Measurements from ENCODE around the gene TBX2. TPM values are rescaled to one million over a fixed set of nuclear protein-coding genes. Genes with fewer than 3 reads are reported as not detected.

Gene TBX2
- polyA plus RNA-seq, 6 donors from 2014 or later, result not detected

GRCh38 chr17:61404663-61404912, 4.9 kb downstream of the TBX2 start:
- DNase-seq (no peak), ATAC-seq (ENCODE audit: low read depth in 2 of 2) (no peak)
- Mint-ChIP-seq H3K4me1 (peaks cover 40 to 51% (median 44%) of the 10 kb centered on the region in 3 donors), H3K27me3 (peaks cover 62 to 71% (median 66%) of the 10 kb centered on the region in 3 donors), H3K9me3 (peaks cover 0 to 5% (median 0%) of the 10 kb centered on the region in 7 donors), H3K4me3 (peak overlapping the region in 7 of 8 donors; percentile 9 to 90 (median 72)), H3K27ac (no peak overlapping the region), H3K36me3 (peaks cover 0 to 8% of the 10 kb centered on the region in 2 donors)

- Mint-ChIP-seq H3K36me3 (peaks cover 0 to 8% of the 10 kb centered on the region in 2 donors), H3K4me3 (peak overlapping the region in 6 of 8 donors; percentile 15 to 76 (median 62)), H3K9me3 (peaks cover 0 to 5% (median 0%) of the 10 kb centered on the region in 7 donors), H3K27me3 (peaks cover 67 to 74% (median 69%) of the 10 kb centered on the region in 3 donors), H3K27ac (no peak overlapping the region), H3K4me1 (peaks cover 40 to 54% (median 48%) of the 10 kb centered on the region in 3 donors)
- DNase-seq (no peak), ATAC-seq (ENCODE audit: low read depth in 2 of 2) (no peak)
Measured at GRCh38 chr17:61404913-61405685, 5.5 kb downstream of the TBX2 start.

- peaks cover 68 to 77% (median 73%) of the 10 kb centered on the region in 3 donors for H3K27me3 Mint-ChIP-seq
Measured at GRCh38 chr17:61405686-61406536, 6.3 kb downstream of the TBX2 start.

GRCh38 chr17:61406537-61406845, 6.8 kb downstream of the TBX2 start:
- Mint-ChIP-seq H3K36me3 (peaks cover 0 to 8% of the 10 kb centered on the region in 2 donors), H3K9me3 (peaks cover 0 to 5% (median 0%) of the 10 kb centered on the region in 7 donors), H3K27ac (no peak overlapping the region), H3K27me3 (peaks cover 63 to 71% (median 68%) of the 10 kb centered on the region in 3 donors), H3K4me1 (peaks cover 39 to 51% (median 48%) of the 10 kb centered on the region in 3 donors), H3K4me3 (peak overlapping the region in 5 of 8 donors; percentile 20 to 53 (median 32))
- no peak for DNase-seq
- ATAC-seq (ENCODE audit: low read depth in 2 of 2), result no peak

More at GRCh38 chr17:61405686-61406536, 6.3 kb downstream of the TBX2 start:
- ATAC-seq (ENCODE audit: low read depth in 2 of 2), result no peak
- Mint-ChIP-seq H3K4me3 (peak overlapping the region in 6 of 8 donors; percentile 20 to 53 (median 30)), H3K36me3 (peaks cover 0 to 8% of the 10 kb centered on the region in 2 donors), H3K27ac (no peak overlapping the region), H3K4me1 (peaks cover 43 to 57% (median 54%) of the 10 kb centered on the region in 3 donors), H3K9me3 (peaks cover 0 to 5% (median 0%) of the 10 kb centered on the region in 7 donors)
- no peak for DNase-seq

GRCh38 chr17:61406971-61407911, 7.6 kb downstream of the TBX2 start:
- Mint-ChIP-seq H3K4me3 (peak overlapping the region in 5 of 8 donors; percentile 29 to 84 (median 53)), H3K36me3 (peaks cover 0 to 8% of the 10 kb centered on the region in 2 donors), H3K27me3 (peaks cover 59 to 66% (median 61%) of the 10 kb centered on the region in 3 donors), H3K4me1 (peaks cover 39 to 49% (median 46%) of the 10 kb centered on the region in 3 donors), H3K9me3 (peaks cover 0 to 5% (median 0%) of the 10 kb centered on the region in 7 donors), H3K27ac (no peak overlapping the region)
- no peak for ATAC-seq (ENCODE audit: low read depth in 2 of 2)
- DNase-seq, result no peak

- ATAC-seq (ENCODE audit: low read depth in 2 of 2) (no peak), DNase-seq (no peak)
- peaks cover 53 to 61% (median 55%) of the 10 kb centered on the region in 3 donors for H3K27me3 Mint-ChIP-seq
- peak overlapping the region in 4 of 6 donors; percentile 21 to 74 (median 60) for H3K27ac Mint-ChIP-seq
- peak overlapping the region; percentile 71 to 90 (median 80) for H3K4me3 Mint-ChIP-seq
- peaks cover 29 to 43% (median 40%) of the 10 kb centered on the region in 3 donors for H3K4me1 Mint-ChIP-seq
- peaks cover 0 to 3% (median 0%) of the 10 kb centered on the region in 7 donors for H3K9me3 Mint-ChIP-seq
- H3K36me3 Mint-ChIP-seq, result no peaks in the 10 kb centered on the region
Measured at GRCh38 chr17:61408151-61409041, 8.8 kb downstream of the TBX2 start.

- peak overlapping the region; percentile 79 to 90 (median 83) for H3K4me3 Mint-ChIP-seq
- peaks cover 22 to 36% (median 35%) of the 10 kb centered on the region in 3 donors for H3K4me1 Mint-ChIP-seq
- no peaks in the 10 kb centered on the region for H3K36me3 Mint-ChIP-seq
- H3K27ac Mint-ChIP-seq, result no peak overlapping the region
- no peaks in the 10 kb centered on the region for H3K9me3 Mint-ChIP-seq
- peaks cover 47 to 63% (median 53%) of the 10 kb centered on the region in 3 donors for H3K27me3 Mint-ChIP-seq
- peak; percentile 52 for DNase-seq
- ATAC-seq (ENCODE audit: low read depth in 2 of 2), result peak; percentile 33 to 44
Measured at GRCh38 chr17:61409301-61410112, 9.9 kb downstream of the TBX2 start.

- peaks cover 22 to 36% (median 35%) of the 10 kb centered on the region in 3 donors for H3K4me1 Mint-ChIP-seq
- H3K36me3 Mint-ChIP-seq, result no peaks in the 10 kb centered on the region
- no peaks in the 10 kb centered on the region for H3K9me3 Mint-ChIP-seq
- peak overlapping the region; percentile 77 to 87 (median 83) for H3K4me3 Mint-ChIP-seq
- H3K27me3 Mint-ChIP-seq, result peaks cover 47 to 66% (median 56%) of the 10 kb centered on the region in 3 donors
- ATAC-seq (ENCODE audit: low read depth in 2 of 2), result peak; percentile 54 to 59
- peak; percentile 66 for DNase-seq
- peak overlapping the region in 3 of 6 donors; percentile 61 to 79 (median 77) for H3K27ac Mint-ChIP-seq
Measured at GRCh38 chr17:61410141-61411010, 10.7 kb downstream of the TBX2 start.

GRCh38 chr17:61411011-61411260, 11.3 kb downstream of the TBX2 start:
- Mint-ChIP-seq H3K9me3 (no peaks in the 10 kb centered on the region), H3K4me3 (peak overlapping the region; percentile 77 to 91 (median 84)), H3K27ac (no peak overlapping the region), H3K27me3 (peaks cover 50 to 71% (median 57%) of the 10 kb centered on the region in 3 donors), H3K36me3 (no peaks in the 10 kb centered on the region), H3K4me1 (peaks cover 22 to 36% (median 35%) of the 10 kb centered on the region in 3 donors)
- ATAC-seq (ENCODE audit: low read depth in 2 of 2) (no peak), DNase-seq (no peak)

- ATAC-seq (ENCODE audit: low read depth in 2 of 2) (no peak), DNase-seq (no peak)
- Mint-ChIP-seq H3K27ac (no peak overlapping the region), H3K4me3 (peak overlapping the region; percentile 51 to 91 (median 78)), H3K9me3 (no peaks in the 10 kb centered on the region), H3K27me3 (peaks cover 49 to 69% (median 57%) of the 10 kb centered on the region in 3 donors), H3K4me1 (peaks cover 21 to 36% (median 32%) of the 10 kb centered on the region in 3 donors), H3K36me3 (no peaks in the 10 kb centered on the region)
Measured at GRCh38 chr17:61411261-61412142, 11.9 kb downstream of the TBX2 start.
